H9 (cell line): ENCODE measurements around the gene RIOK1. TPM values are rescaled to one million over a fixed set of nuclear protein-coding genes. Genes with fewer than 3 reads are reported as not detected.

Experiments
- DNase-seq: peaks from one replicate; pipeline ENCODE4 v3.0.0-alpha.2; 2017
- H2AFZ ChIP-seq: one replicate; pipeline ENCODE4 v1.6.1; 2013; ENCODE audit warnings: mild to moderate bottlenecking, low read length, control low read depth, moderate library complexity
- H2AK5ac ChIP-seq: 2 replicates; pipeline ENCODE4 v1.6.1; 2013; ENCODE audit warnings: low read length, control low read depth, mixed read lengths; ENCODE audit not compliant: insufficient read length
- H2BK120ac ChIP-seq: one replicate; pipeline ENCODE4 v1.6.1; 2013; ENCODE audit warnings: low read depth, mild to moderate bottlenecking, low read length, control low read depth, inconsistent platforms; ENCODE audit not compliant: poor library complexity, severe bottlenecking
- H2BK12ac ChIP-seq: 2 replicates; pipeline ENCODE4 v1.6.1; 2013; ENCODE audit warnings: low read length, control low read depth, mixed read lengths, low read depth; ENCODE audit not compliant: insufficient read length
- H2BK15ac ChIP-seq: 2 replicates; pipeline ENCODE4 v1.6.1; 2013; ENCODE audit warnings: low read depth, low read length, control low read depth
- H2BK20ac ChIP-seq: one replicate; pipeline ENCODE4 v1.6.1; 2013; ENCODE audit warnings: low read depth, mild to moderate bottlenecking, low read length, control low read depth, inconsistent platforms; ENCODE audit not compliant: poor library complexity, severe bottlenecking
- H2BK5ac ChIP-seq: 2 replicates; pipeline ENCODE4 v1.6.1; 2013; ENCODE audit warnings: low read length, control low read depth, mixed read lengths; ENCODE audit not compliant: insufficient read length
- H3K14ac ChIP-seq: 2 replicates; pipeline ENCODE4 v1.6.1; 2013; ENCODE audit warnings: low read length, control low read depth; ENCODE audit not compliant: insufficient read depth
- H3K18ac ChIP-seq: 2 replicates; pipeline ENCODE4 v1.6.1; 2013; ENCODE audit warnings: low read depth, mild to moderate bottlenecking, mixed read lengths, low read length, control low read depth; ENCODE audit not compliant: insufficient read length
- H3K23ac ChIP-seq: 2 replicates; pipeline ENCODE4 v1.6.1; 2013; ENCODE audit warnings: low read length, control low read depth, mixed read lengths, low read depth; ENCODE audit not compliant: insufficient read length
- H3K23me2 ChIP-seq: 2 replicates; pipeline ENCODE4 v1.6.1; 2013; ENCODE audit warnings: low read depth, mild to moderate bottlenecking, mixed read lengths, low read length, control low read depth; ENCODE audit not compliant: insufficient read length, poor library complexity, severe bottlenecking
- H3K27ac ChIP-seq: 2 replicates; pipeline ENCODE4 v1.5.1; 2013; ENCODE audit warnings: low read length, control low read depth, mixed read lengths, low read depth; ENCODE audit not compliant: insufficient read length
- H3K27me3 ChIP-seq: 2 replicates; pipeline ENCODE4 v1.6.1; 2013; ENCODE audit warnings: low read length, control low read depth, inconsistent platforms; ENCODE audit not compliant: insufficient read depth
- H3K4ac ChIP-seq: 2 replicates; pipeline ENCODE4 v1.6.1; 2013; ENCODE audit warnings: low read depth, mild to moderate bottlenecking, control low read depth, inconsistent platforms, low read length, moderate library complexity
- H3K4me1 ChIP-seq: 2 replicates; pipeline ENCODE4 v1.6.1; 2013; ENCODE audit warnings: low read length, control low read depth, inconsistent platforms; ENCODE audit not compliant: insufficient read depth
- H3K4me2 ChIP-seq: 2 replicates; pipeline ENCODE4 v1.6.1; 2013; ENCODE audit warnings: low read length, control low read depth, mixed read lengths; ENCODE audit not compliant: insufficient read length, insufficient read depth
- H3K56ac ChIP-seq: 2 replicates; pipeline ENCODE4 v1.6.1; 2013; ENCODE audit warnings: low read depth, mild to moderate bottlenecking, mixed read lengths, low read length, control low read depth; ENCODE audit not compliant: insufficient read length
- H3K79me1 ChIP-seq: 2 replicates; pipeline ENCODE4 v1.6.1; 2013; ENCODE audit warnings: low read depth, mild to moderate bottlenecking, moderate library complexity, low read length, control low read depth, inconsistent platforms; ENCODE audit not compliant: insufficient read depth, poor library complexity, severe bottlenecking
- H3K79me2 ChIP-seq: 2 replicates; pipeline ENCODE4 v1.6.1; 2013; ENCODE audit warnings: low read length, control low read depth, inconsistent platforms; ENCODE audit not compliant: insufficient read depth
- H3K9ac ChIP-seq: 2 replicates; pipeline ENCODE4 v1.6.1; 2013; ENCODE audit warnings: low read length, control low read depth, mixed read lengths; ENCODE audit not compliant: insufficient read length; ENCODE audit errors: extremely low read depth
- H3K9me3 ChIP-seq: one replicate; pipeline ENCODE4 v1.6.1; 2013; ENCODE audit warnings: low read depth, low read length, inconsistent platforms; ENCODE audit not compliant: control insufficient read depth
- H3T11ph ChIP-seq: one replicate; pipeline ENCODE4 v1.6.1; 2013; ENCODE audit warnings: mild to moderate bottlenecking, low read length, control low read depth, inconsistent platforms
- H4K20me1 ChIP-seq: one replicate; pipeline ENCODE4 v1.6.1; 2013; ENCODE audit not compliant: control insufficient read depth, insufficient read length, insufficient read depth
- H4K5ac ChIP-seq: 2 replicates; pipeline ENCODE4 v1.6.1; 2013; ENCODE audit warnings: low read depth, mild to moderate bottlenecking, mixed read lengths, low read length, control low read depth; ENCODE audit not compliant: insufficient read length
- H4K8ac ChIP-seq: replicated peaks from 2 replicates; pipeline ENCODE4 v1.6.1; 2013; ENCODE audit warnings: low read length, control low read depth, mixed read lengths, low read depth; ENCODE audit not compliant: insufficient read length
- H4K91ac ChIP-seq: 2 replicates; pipeline ENCODE4 v1.6.1; 2013; ENCODE audit warnings: low read depth, mild to moderate bottlenecking, moderate library complexity, mixed read lengths, low read length, control low read depth; ENCODE audit not compliant: insufficient read length
- H3K27ac Mint-ChIP-seq, 3 experiments: 2 replicates in 2 of 3; 3 replicates in 1 of 3; pipeline ENCODE4 v1.8.0; 2020 to 2021; ENCODE audit warnings: mixed read lengths in 3 of 3, mild to moderate bottlenecking in 1 of 3, moderate library complexity in 1 of 3
- H3K27me3 Mint-ChIP-seq: 2 replicates; pipeline ENCODE4 v1.8.0; 2021; ENCODE audit warnings: low read depth, mild to moderate bottlenecking, moderate library complexity, mixed read lengths
- H3K36me3 Mint-ChIP-seq, 3 experiments: 2 replicates in 2 of 3; 3 replicates in 1 of 3; pipeline ENCODE4 v1.8.0; 2020 to 2021; ENCODE audit warnings: low read depth in 3 of 3, mixed read lengths in 3 of 3; ENCODE audit not compliant: insufficient read depth in 1 of 3
- H3K4me1 Mint-ChIP-seq, 2 experiments: 2 replicates each; pipeline ENCODE4 v1.8.0; 2020; ENCODE audit warnings: mixed read lengths in 2 of 2
- H3K4me3 Mint-ChIP-seq, 2 experiments: 2 replicates in 1 of 2; 3 replicates in 1 of 2; pipeline ENCODE4 v1.8.0; 2020 to 2021; ENCODE audit warnings: mild to moderate bottlenecking in 2 of 2, mixed read lengths in 2 of 2, moderate library complexity in 1 of 2
- H3K9me3 Mint-ChIP-seq, 2 experiments: 2 replicates in 1 of 2; 3 replicates in 1 of 2; pipeline ENCODE4 v1.8.0; 2020; ENCODE audit warnings: mild to moderate bottlenecking in 2 of 2, mixed read lengths in 2 of 2, moderate library complexity in 1 of 2
- WGBS: extraction: QIAGEN DNeasy Blood & Tissue Kit; methylation state at CpG from one replicate; pipeline ENCODE4 v1.1.7; 2013; ENCODE audit warnings: missing lambda C conversion rate, low lambda C conversion rate, mixed read lengths; ENCODE audit not compliant: insufficient read length; ENCODE audit errors: extremely low coverage; 5-methylcytosine and 5-hydroxymethylcytosine counted together
- total RNA-seq: library from RNA; stranded (reverse); gene quantifications from 2 replicates; pipeline ENCODE4 v1.2.1, GENCODE V29; 2021
- TF ChIP-seq, protein P1 (sequence below): fragments of 200-600 bp; sonication (generic); conservative IDR thresholded peaks from 3 replicates; pipeline ENCODE4 v1.8.0; 2021; ENCODE audit warnings: antibody characterized with exemption, mild to moderate bottlenecking

RIOK1 gene
- total RNA-seq, 1 experiment from 2014 or later = 40.0 TPM

DNA sequence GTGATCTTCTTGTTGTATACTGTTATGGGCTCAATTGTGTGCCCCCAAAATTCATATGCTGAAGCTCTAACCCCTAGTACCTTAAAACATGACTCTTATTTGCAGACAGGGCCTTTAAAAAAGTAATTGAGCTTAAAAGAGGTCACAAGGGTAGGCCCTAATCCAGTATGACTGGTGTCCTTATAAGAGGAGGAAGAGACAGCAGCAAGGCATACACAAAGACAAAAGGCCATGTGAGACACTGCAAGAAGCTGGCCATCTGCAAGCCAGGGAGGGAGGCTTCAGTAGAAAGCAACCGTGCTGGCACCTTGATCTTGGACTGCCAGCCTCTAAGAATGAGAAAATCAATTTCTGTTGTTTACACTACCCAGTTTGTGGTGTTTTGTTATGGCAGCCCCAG lies 8.5 kb upstream of the RIOK1 start:
- Mint-ChIP-seq H3K9me3 (no peaks in the 10 kb centered on the region), H3K4me3 (no peak overlapping the region), H3K27ac (no peak overlapping the region), H3K4me1 (peaks cover 0 to 4% of the 10 kb centered on the region in 2 experiments; a peak in 2 of 4 replicates), H3K27me3 (no peaks in the 10 kb centered on the region), H3K36me3 (no peaks in the 10 kb centered on the region)
- H4K8ac ChIP-seq = no peak overlapping the region
- TF ChIP-seq, protein P1, sequence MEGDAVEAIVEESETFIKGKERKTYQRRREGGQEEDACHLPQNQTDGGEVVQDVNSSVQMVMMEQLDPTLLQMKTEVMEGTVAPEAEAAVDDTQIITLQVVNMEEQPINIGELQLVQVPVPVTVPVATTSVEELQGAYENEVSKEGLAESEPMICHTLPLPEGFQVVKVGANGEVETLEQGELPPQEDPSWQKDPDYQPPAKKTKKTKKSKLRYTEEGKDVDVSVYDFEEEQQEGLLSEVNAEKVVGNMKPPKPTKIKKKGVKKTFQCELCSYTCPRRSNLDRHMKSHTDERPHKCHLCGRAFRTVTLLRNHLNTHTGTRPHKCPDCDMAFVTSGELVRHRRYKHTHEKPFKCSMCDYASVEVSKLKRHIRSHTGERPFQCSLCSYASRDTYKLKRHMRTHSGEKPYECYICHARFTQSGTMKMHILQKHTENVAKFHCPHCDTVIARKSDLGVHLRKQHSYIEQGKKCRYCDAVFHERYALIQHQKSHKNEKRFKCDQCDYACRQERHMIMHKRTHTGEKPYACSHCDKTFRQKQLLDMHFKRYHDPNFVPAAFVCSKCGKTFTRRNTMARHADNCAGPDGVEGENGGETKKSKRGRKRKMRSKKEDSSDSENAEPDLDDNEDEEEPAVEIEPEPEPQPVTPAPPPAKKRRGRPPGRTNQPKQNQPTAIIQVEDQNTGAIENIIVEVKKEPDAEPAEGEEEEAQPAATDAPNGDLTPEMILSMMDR = no peak
- no peak overlapping the region for H3K4ac ChIP-seq
- H4K20me1 ChIP-seq = no peaks in the 10 kb centered on the region
- no peak overlapping the region for H2BK15ac ChIP-seq
- no peak overlapping the region for H3K23ac ChIP-seq
- H3K79me2 ChIP-seq = no peaks in the 10 kb centered on the region
- H3K27ac ChIP-seq = no peak overlapping the region
- H4K91ac ChIP-seq = no peak overlapping the region
- no peak overlapping the region for H2BK12ac ChIP-seq
- H3T11ph ChIP-seq = no peak overlapping the region
- no peaks in the 10 kb centered on the region for H3K27me3 ChIP-seq
- H4K5ac ChIP-seq = no peak overlapping the region
- no peak overlapping the region for H2BK120ac ChIP-seq
- no peak overlapping the region for H2AFZ ChIP-seq
- WGBS = no CpG with 5 or more reads among the region's 1 CpG
- no peak overlapping the region for H3K14ac ChIP-seq
- H2BK20ac ChIP-seq = no peak overlapping the region
- no peak overlapping the region for H3K9ac ChIP-seq
- no peaks in the 10 kb centered on the region for H3K4me1 ChIP-seq
- no peaks in the 10 kb centered on the region for H3K23me2 ChIP-seq
- H3K9me3 ChIP-seq = no peaks in the 10 kb centered on the region
- no peak for DNase-seq
- no peak overlapping the region for H3K56ac ChIP-seq
- no peak overlapping the region for H2AK5ac ChIP-seq
- no peaks in the 10 kb centered on the region for H3K79me1 ChIP-seq
- no peak overlapping the region for H3K4me2 ChIP-seq
- no peak overlapping the region for H2BK5ac ChIP-seq
- H3K18ac ChIP-seq = no peak overlapping the region
